Astrocyte (in vitro differentiated cells and primary cell): Measurements from ENCODE around the gene SMARCA4. TPM values are rescaled to one million over a fixed set of nuclear protein-coding genes. Genes with fewer than 3 reads are reported as not detected.
A peak's percentile ranks its signal among the peaks of the same experiment; 100 is the strongest.
"Not testable (repeated sequence)": the region's sequence is repeated elsewhere in the genome, so short reads cannot be mapped to it uniquely, and the experiment has no call there.

Source experiments
- DNase-seq: peaks from one replicate; pipeline ENCODE4 v3.0.0-alpha.2; 2010; ENCODE audit warnings: low read depth
- FAIRE-seq: peaks from 2 replicates; lab custom pipeline; 2011; peaks lifted over from hg19 to GRCh38; lab: Jason Lieb, UNC
- H2AFZ ChIP-seq: 2 replicates; pipeline ENCODE4 v1.6.0; 2012; ENCODE audit warnings: low read depth, low read length, inconsistent platforms
- H3K27ac ChIP-seq: 2 replicates; pipeline ENCODE4 v1.5.1; 2011; ENCODE audit warnings: low read depth, low read length, inconsistent platforms
- H3K27me3 ChIP-seq: 2 replicates; pipeline ENCODE4 v1.6.0; 2011; ENCODE audit warnings: low read length, inconsistent platforms; ENCODE audit not compliant: insufficient read depth
- H3K36me3 ChIP-seq: 2 replicates; pipeline ENCODE4 v1.5.1; 2011; ENCODE audit warnings: low read length, inconsistent platforms; ENCODE audit not compliant: insufficient read depth
- H3K4me1 ChIP-seq: 2 replicates; pipeline ENCODE4 v1.5.1; 2011; ENCODE audit warnings: low read length, inconsistent platforms; ENCODE audit not compliant: insufficient read depth
- H3K4me2 ChIP-seq: 2 replicates; pipeline ENCODE4 v1.6.0; 2012; ENCODE audit warnings: low read length, inconsistent platforms
- H3K4me3 ChIP-seq: 2 replicates; pipeline ENCODE4 v1.5.1; 2011; ENCODE audit warnings: low read depth, mild to moderate bottlenecking, low read length, inconsistent platforms; ENCODE audit not compliant: insufficient read depth
- H3K79me2 ChIP-seq: 2 replicates; pipeline ENCODE4 v1.6.0; 2012; ENCODE audit warnings: mild to moderate bottlenecking, low read length, inconsistent platforms; ENCODE audit not compliant: insufficient read depth
- H3K9ac ChIP-seq: 2 replicates; pipeline ENCODE4 v1.6.0; 2012; ENCODE audit warnings: mild to moderate bottlenecking, low read length, inconsistent platforms
- H3K9me3 ChIP-seq: 2 replicates; pipeline ENCODE4 v1.5.1; 2012; ENCODE audit warnings: low read depth, mild to moderate bottlenecking, low read length, inconsistent platforms; ENCODE audit not compliant: insufficient read depth
- H4K20me1 ChIP-seq: 2 replicates; pipeline ENCODE4 v1.6.0; 2012; ENCODE audit warnings: low read length, inconsistent platforms; ENCODE audit not compliant: insufficient read depth
- H3K27ac Mint-ChIP-seq: one replicate; pipeline ENCODE4 v1.8.0; 2021; ENCODE audit warnings: mild to moderate bottlenecking, mixed read lengths; ENCODE audit not compliant: unreplicated experiment
- H3K27me3 Mint-ChIP-seq: one replicate; pipeline ENCODE4 v1.8.0; 2021; ENCODE audit warnings: low read depth, mixed read lengths; ENCODE audit not compliant: unreplicated experiment
- H3K36me3 Mint-ChIP-seq: one replicate; pipeline ENCODE4 v1.8.0; 2021; ENCODE audit warnings: low read depth, mixed read lengths; ENCODE audit not compliant: unreplicated experiment
- H3K4me1 Mint-ChIP-seq: one replicate; pipeline ENCODE4 v1.8.0; 2021; ENCODE audit warnings: low read depth, mixed read lengths; ENCODE audit not compliant: unreplicated experiment
- H3K4me3 Mint-ChIP-seq: one replicate; pipeline ENCODE4 v1.8.0; 2021; ENCODE audit warnings: mild to moderate bottlenecking, moderate library complexity, mixed read lengths; ENCODE audit not compliant: unreplicated experiment
- H3K9me3 Mint-ChIP-seq: one replicate; pipeline ENCODE4 v1.8.0; 2021; ENCODE audit warnings: mild to moderate bottlenecking, mixed read lengths; ENCODE audit not compliant: unreplicated experiment
- EZH2 ChIP-seq: IDR thresholded peaks from 2 replicates; pipeline ENCODE4 v1.6.1; 2012; ENCODE audit warnings: mild to moderate bottlenecking, low read length, inconsistent platforms; ENCODE audit not compliant: insufficient read depth
- total RNA-seq: library from RNA; stranded (reverse); gene quantifications from 2 replicates; pipeline ENCODE4 v1.2.1, GENCODE V29; 2021
- TF ChIP-seq, protein P1 (sequence below): IDR thresholded peaks from 2 replicates; pipeline ENCODE4 v1.5.1; 2011; ENCODE audit warnings: low read depth, mild to moderate bottlenecking, inconsistent platforms, low read length, moderate library complexity; ENCODE audit not compliant: insufficient read depth

The SMARCA4 gene
- total RNA-seq, 1 donor from 2014 or later = 159 TPM

DNA sequence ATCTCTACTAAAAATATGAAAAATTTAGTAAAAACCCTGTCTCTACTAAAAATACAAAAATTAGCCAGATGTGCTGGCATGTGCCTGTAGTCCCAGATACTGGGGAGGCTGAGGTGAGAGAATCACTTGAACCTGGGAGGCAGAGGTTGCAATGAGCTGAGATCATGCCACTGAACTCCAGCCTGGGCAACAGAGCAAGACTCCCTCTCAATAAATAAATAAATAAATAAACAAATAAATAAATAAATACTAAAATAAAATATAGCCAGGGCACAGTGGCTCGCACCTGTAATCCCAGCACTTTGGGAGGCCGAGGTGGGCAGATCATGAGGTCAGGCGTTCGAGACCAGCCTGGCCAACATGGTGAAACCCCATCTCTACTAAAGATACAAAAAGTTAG is 17.4 kb upstream of the SMARCA4 start:
- not testable (repeated sequence) for H2AFZ ChIP-seq, H3K9me3 Mint-ChIP-seq, H3K27ac ChIP-seq, FAIRE-seq, H4K20me1 ChIP-seq, H3K4me1 Mint-ChIP-seq, H3K79me2 ChIP-seq, DNase-seq, H3K4me3 Mint-ChIP-seq, H3K27me3 Mint-ChIP-seq, H3K36me3 ChIP-seq, H3K4me2 ChIP-seq, H3K4me3 ChIP-seq, H3K36me3 Mint-ChIP-seq, H3K27ac Mint-ChIP-seq, H3K27me3 ChIP-seq, H3K4me1 ChIP-seq, H3K9me3 ChIP-seq, H3K9ac ChIP-seq

DNA sequence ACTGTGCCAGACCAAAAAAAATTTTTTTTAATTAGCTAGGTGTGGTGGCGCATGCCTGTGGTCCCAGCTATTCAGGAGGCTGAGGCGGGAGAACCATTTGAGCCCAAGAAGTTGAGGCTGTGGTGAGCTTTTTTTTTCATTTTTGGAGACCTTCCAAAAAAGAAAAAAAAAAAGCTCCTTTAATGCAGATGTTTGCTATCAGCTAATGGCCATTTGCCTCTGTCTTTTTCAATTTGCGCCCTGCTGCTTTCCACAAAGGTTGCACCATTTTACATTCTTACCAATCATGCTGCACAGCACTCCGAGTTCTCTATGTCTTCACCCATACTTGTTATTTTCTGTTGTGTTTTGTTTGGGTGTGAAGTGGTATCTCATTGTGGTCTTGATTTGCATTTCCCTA is 15.6 kb upstream of the SMARCA4 start:
- Histone ChIP-seq H3K4me1 (peaks cover 4% of the 10 kb centered on the region), H3K79me2 (no peaks in the 10 kb centered on the region), H3K27me3 (no peaks in the 10 kb centered on the region), H3K4me2 (no peak overlapping the region), H4K20me1 (no peaks in the 10 kb centered on the region), H3K27ac (no peak overlapping the region), H3K9ac (no peak overlapping the region), H3K36me3 (no peaks in the 10 kb centered on the region), H2AFZ (no peak overlapping the region), H3K9me3 (no peaks in the 10 kb centered on the region), H3K4me3 (no peak overlapping the region)
- Mint-ChIP-seq H3K4me3 (no peak overlapping the region), H3K27me3 (no peaks in the 10 kb centered on the region), H3K36me3 (no peaks in the 10 kb centered on the region), H3K4me1 (peaks cover 4% of the 10 kb centered on the region), H3K27ac (no peak overlapping the region), H3K9me3 (no peaks in the 10 kb centered on the region)
- DNase-seq (no peak), FAIRE-seq (no peak)
- no peak for TF ChIP-seq EZH2
- TF ChIP-seq, protein P1, sequence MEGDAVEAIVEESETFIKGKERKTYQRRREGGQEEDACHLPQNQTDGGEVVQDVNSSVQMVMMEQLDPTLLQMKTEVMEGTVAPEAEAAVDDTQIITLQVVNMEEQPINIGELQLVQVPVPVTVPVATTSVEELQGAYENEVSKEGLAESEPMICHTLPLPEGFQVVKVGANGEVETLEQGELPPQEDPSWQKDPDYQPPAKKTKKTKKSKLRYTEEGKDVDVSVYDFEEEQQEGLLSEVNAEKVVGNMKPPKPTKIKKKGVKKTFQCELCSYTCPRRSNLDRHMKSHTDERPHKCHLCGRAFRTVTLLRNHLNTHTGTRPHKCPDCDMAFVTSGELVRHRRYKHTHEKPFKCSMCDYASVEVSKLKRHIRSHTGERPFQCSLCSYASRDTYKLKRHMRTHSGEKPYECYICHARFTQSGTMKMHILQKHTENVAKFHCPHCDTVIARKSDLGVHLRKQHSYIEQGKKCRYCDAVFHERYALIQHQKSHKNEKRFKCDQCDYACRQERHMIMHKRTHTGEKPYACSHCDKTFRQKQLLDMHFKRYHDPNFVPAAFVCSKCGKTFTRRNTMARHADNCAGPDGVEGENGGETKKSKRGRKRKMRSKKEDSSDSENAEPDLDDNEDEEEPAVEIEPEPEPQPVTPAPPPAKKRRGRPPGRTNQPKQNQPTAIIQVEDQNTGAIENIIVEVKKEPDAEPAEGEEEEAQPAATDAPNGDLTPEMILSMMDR = no peak

DNA sequence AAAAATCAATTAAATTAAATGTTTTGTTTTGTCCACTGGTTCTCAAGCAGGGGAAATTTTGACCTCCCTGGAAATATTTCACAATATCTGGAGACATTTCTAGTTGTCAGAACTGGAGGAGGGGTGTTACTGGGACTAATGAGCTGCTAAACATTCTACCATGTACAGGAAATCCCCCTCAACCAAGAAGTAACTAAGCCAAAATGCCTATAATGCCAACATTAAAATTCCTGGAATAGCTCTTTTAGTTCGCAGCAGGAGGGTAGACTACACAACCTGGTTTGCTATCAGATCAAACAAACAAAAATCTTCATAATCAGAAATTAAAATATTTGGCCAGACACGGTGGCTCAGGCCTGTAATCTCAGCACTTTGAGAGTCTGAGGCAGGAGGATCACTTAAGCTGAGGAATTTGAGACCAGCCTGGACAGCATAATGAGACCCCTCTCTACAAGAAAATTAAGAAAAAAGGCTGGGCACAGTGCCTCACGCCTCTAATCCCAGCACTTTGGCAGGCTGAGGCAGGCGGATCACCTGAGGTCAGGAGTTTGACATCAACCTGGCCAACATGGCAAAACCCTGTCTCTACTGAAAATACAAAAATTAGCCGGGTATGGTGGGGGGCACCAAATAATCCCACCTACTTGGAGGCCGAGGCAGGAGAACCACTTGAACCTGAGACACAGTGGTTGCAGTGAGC is 13.7 kb upstream of the SMARCA4 start:
- Mint-ChIP-seq H3K27ac (no peak overlapping the region), H3K36me3 (no peaks in the 10 kb centered on the region), H3K4me1 (peaks cover 3% of the 10 kb centered on the region), H3K27me3 (no peaks in the 10 kb centered on the region), H3K9me3 (no peaks in the 10 kb centered on the region), H3K4me3 (no peak overlapping the region)
- Histone ChIP-seq H3K9me3 (no peaks in the 10 kb centered on the region), H3K9ac (no peak overlapping the region), H3K27ac (peak overlapping the region; percentile 6), H3K4me2 (no peak overlapping the region), H2AFZ (no peak overlapping the region), H3K36me3 (no peaks in the 10 kb centered on the region), H3K27me3 (no peaks in the 10 kb centered on the region), H3K4me1 (peaks cover 4% of the 10 kb centered on the region), H4K20me1 (no peaks in the 10 kb centered on the region), H3K4me3 (no peak overlapping the region), H3K79me2 (no peaks in the 10 kb centered on the region)
- FAIRE-seq (no peak), DNase-seq (peak; percentile 69)
- no peak for TF ChIP-seq EZH2
